Neural crest cell (in vitro differentiated cells): ENCODE results near the gene UEVLD. TPM values are rescaled to one million over a fixed set of nuclear protein-coding genes. Genes with fewer than 3 reads are reported as not detected.

Experiments used
- DNase-seq: peaks from one replicate; pipeline ENCODE4 v3.0.0; 2021; ENCODE audit warnings: low read depth, mixed read lengths, low spot score
- H3K27ac Mint-ChIP-seq: one replicate; pipeline ENCODE4 v1.8.0; 2021; ENCODE audit warnings: mild to moderate bottlenecking, mixed read lengths; ENCODE audit not compliant: unreplicated experiment
- H3K27me3 Mint-ChIP-seq: 2 replicates; pipeline ENCODE4 v1.8.0; 2021; ENCODE audit warnings: low read depth, mild to moderate bottlenecking, mixed read lengths
- H3K36me3 Mint-ChIP-seq: 2 replicates; pipeline ENCODE4 v1.8.0; 2021; ENCODE audit warnings: low read depth, mild to moderate bottlenecking, mixed read lengths
- H3K4me1 Mint-ChIP-seq: 2 replicates; pipeline ENCODE4 v1.8.0; 2021; ENCODE audit warnings: mixed read lengths
- H3K4me3 Mint-ChIP-seq: one replicate; pipeline ENCODE4 v1.8.0; 2021; ENCODE audit warnings: mild to moderate bottlenecking, mixed read lengths
- H3K9me3 Mint-ChIP-seq: 2 replicates; pipeline ENCODE4 v1.8.0; 2021; ENCODE audit warnings: mixed read lengths
- total RNA-seq: library from RNA; stranded (reverse); gene quantifications from 2 replicates; pipeline ENCODE4 v1.2.1, GENCODE V29; 2021
- TF ChIP-seq, protein P1 (sequence below): fragments of 200-600 bp; sonication (generic); conservative IDR thresholded peaks from 2 replicates; pipeline ENCODE4 v1.5.0; 2021; ENCODE audit warnings: antibody characterized with exemption, mild to moderate bottlenecking

UEVLD gene
- total RNA-seq, 1 donor from 2014 or later, result 10.2 TPM

DNA sequence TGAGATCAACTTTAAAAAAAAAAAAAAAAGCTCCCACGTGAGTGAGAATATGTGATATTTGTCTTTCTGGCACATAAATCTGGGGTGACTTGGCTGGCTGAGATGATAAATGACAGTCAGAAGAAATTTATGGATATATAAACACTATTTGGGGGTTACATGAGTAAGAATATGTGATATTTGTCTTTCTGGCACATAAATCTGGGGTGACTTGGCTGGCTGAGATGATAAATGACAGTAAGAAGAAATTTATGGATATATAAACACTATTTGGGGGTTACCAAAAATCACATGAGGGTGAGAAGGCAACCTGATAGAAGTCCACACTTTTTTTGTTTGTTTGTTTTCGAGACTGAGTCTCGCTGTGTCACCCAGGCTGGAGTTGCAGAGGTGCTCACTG is 55.2 kb downstream of the UEVLD start:
- Mint-ChIP-seq H3K4me1 (no peaks in the 10 kb centered on the region), H3K27me3 (no peaks in the 10 kb centered on the region), H3K27ac (no peak overlapping the region), H3K36me3 (no peaks in the 10 kb centered on the region), H3K4me3 (no peak overlapping the region), H3K9me3 (no peaks in the 10 kb centered on the region)
- TF ChIP-seq, protein P1, sequence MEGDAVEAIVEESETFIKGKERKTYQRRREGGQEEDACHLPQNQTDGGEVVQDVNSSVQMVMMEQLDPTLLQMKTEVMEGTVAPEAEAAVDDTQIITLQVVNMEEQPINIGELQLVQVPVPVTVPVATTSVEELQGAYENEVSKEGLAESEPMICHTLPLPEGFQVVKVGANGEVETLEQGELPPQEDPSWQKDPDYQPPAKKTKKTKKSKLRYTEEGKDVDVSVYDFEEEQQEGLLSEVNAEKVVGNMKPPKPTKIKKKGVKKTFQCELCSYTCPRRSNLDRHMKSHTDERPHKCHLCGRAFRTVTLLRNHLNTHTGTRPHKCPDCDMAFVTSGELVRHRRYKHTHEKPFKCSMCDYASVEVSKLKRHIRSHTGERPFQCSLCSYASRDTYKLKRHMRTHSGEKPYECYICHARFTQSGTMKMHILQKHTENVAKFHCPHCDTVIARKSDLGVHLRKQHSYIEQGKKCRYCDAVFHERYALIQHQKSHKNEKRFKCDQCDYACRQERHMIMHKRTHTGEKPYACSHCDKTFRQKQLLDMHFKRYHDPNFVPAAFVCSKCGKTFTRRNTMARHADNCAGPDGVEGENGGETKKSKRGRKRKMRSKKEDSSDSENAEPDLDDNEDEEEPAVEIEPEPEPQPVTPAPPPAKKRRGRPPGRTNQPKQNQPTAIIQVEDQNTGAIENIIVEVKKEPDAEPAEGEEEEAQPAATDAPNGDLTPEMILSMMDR, result no peak
- no peak for DNase-seq

DNA sequence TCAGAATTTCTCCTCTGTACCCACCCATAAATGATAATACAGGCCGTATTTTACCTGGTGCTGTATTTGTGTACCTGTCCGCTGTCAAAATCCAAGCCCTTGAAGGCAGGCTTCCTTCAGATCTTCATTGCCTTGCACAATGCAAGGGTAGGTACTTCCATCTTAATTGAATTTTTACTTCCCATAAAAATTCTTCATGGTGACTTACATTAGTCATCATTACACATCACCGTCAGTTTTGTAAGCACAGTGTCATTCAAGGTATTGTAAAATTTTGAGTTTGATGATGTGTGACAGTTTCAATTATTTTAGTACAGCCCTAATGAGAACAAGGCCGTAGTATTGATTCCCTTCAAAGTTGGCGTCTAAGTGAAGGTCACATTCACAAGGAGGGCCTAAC is 61.0 kb downstream of the UEVLD start:
- DNase-seq, result no peak
- Mint-ChIP-seq H3K4me3 (peak overlapping the region; percentile 99), H3K4me1 (peaks cover 27% of the 10 kb centered on the region), H3K36me3 (no peaks in the 10 kb centered on the region), H3K27ac (peak overlapping the region; percentile 99), H3K27me3 (no peaks in the 10 kb centered on the region), H3K9me3 (no peaks in the 10 kb centered on the region)
- TF ChIP-seq, protein P1, result no peak

DNA sequence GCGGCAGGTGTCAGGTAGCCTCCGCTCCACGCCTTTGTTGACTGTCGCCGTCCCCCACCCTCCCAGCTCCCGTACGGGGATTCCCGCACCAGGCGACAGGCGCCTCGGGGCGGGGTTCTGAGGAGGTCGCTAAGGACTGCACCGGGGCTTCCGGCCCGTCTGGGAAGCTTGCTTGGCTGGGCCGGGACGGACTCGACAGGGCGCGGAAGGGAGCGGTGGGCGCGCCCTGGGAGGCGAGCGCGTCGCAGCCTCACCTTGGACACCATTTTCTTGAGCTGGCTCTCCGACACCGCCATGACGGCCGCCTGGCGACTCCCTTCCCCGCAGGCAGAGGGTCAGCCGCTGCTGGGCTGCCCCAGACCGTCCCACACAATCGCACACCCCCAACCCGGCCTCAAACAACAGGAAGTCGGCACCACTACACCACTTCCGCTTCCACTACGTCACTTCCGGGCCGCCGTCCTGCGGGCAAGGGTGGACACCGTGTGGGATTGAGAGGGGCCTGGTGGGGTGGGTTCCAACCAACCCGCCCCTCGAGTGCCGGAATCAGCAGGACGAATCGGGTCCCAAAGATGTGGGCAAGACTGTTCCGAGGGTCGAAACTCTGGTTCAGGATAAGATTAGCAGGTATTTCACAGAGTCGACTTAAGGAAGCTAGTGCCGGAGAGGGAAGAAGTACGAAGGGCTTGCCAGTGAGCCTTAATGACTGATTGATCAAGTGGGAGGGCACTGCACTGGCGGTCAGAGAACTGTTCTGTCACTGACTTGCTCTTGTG is 61.8 kb downstream of the UEVLD start, which contains the start of gene TSG101:
Gene TSG101, minus strand, starts transcription at position 422 of the 776 bp plus-strand sequence. Its CDS starts 126 bp downstream, at position 296.
- TF ChIP-seq, protein P1, result no peak
- Mint-ChIP-seq H3K4me3 (peak within 1 kb of the TSS; percentile 99), H3K4me1 (peaks cover 27% of the 10 kb centered on the region), H3K27me3 (no peaks in the 10 kb centered on the region), H3K36me3 (peaks cover 2% of the 10 kb centered on the region), H3K9me3 (no peaks in the 10 kb centered on the region), H3K27ac (peak within 1 kb of the TSS; percentile 99)
- peak; percentile 93 for DNase-seq

DNA sequence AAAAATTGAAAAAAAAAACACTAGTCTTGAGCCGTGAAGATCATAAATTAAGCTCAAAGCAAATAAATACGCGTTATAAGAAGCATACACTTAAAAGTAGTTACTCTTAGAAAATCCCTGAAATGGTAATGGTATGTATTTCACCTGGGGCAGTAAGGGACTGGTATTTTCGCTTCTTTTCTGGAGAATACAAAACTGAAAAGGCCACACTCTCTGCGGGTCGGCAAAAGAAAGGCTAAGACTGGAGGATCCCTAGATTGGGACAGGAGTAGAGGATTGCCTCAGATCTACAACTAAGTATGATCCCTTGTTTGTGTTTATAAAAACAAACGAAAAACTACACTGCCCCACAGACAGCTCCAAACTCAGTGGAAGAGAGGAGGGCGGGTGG is 62.4 kb downstream of the UEVLD start:
- TF ChIP-seq, protein P1, result no peak
- peak overlapping the region; percentile 99 for H3K27ac Mint-ChIP-seq
- H3K4me3 Mint-ChIP-seq, result peak overlapping the region; percentile 99
- H3K9me3 Mint-ChIP-seq, result no peaks in the 10 kb centered on the region
- peaks cover 27% of the 10 kb centered on the region for H3K4me1 Mint-ChIP-seq
- H3K27me3 Mint-ChIP-seq, result no peaks in the 10 kb centered on the region
- no peak for DNase-seq
- peaks cover 2% of the 10 kb centered on the region for H3K36me3 Mint-ChIP-seq

DNA sequence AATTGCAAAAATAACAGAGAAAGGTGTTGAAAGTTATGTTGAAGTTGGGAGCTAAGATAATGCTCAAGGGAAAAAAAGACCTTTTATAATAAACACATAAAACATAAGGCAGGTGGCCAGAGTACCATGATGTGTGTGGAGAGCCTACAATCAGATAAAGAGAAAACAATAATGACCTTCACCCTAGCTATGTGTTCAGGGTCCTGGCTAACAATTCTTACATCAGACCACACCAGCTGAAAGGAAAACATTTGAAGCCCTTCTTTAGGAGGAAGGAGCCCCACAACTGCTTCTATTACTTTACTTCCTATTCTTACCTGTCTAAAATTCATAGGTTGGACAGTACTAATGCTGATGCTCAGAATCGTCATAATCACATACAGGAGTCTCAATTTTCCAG is 64.3 kb downstream of the UEVLD start:
- Mint-ChIP-seq H3K27ac (no peak overlapping the region), H3K9me3 (no peaks in the 10 kb centered on the region)

More for the DNA sequence above, 64.3 kb downstream of the UEVLD start:
- no peak for DNase-seq
- H3K36me3 Mint-ChIP-seq, result peaks cover 2% of the 10 kb centered on the region
- TF ChIP-seq, protein P1, result no peak
- H3K27me3 Mint-ChIP-seq, result no peaks in the 10 kb centered on the region
- H3K4me1 Mint-ChIP-seq, result peaks cover 27% of the 10 kb centered on the region
- H3K4me3 Mint-ChIP-seq, result peak overlapping the region; percentile 59
